Loucy (cell line): ENCODE results near the gene C1orf216.
"Not testable (repeated sequence)": the region's sequence is repeated elsewhere in the genome, so short reads cannot be mapped to it uniquely, and the experiment has no call there.

Experiments used
- H2AFZ ChIP-seq: fragments of 200-600 bp; sonication (generic); 2 replicates; pipeline ENCODE4 v1.6.0; 2016; ENCODE audit warnings: antibody characterized with exemption, mild to moderate bottlenecking, low read length, moderate library complexity
- H3F3A ChIP-seq: fragments of 200-600 bp; 2 replicates; pipeline ENCODE4 v1.6.0; 2016; ENCODE audit warnings: antibody characterized with exemption, low read depth, mild to moderate bottlenecking
- H3K27me3 ChIP-seq: fragments of 200-600 bp; sonication (generic); 2 replicates; pipeline ENCODE4 v1.6.1; 2014; ENCODE audit warnings: low read length, mild to moderate bottlenecking; ENCODE audit not compliant: insufficient read depth, poor library complexity, severe bottlenecking
- H3K36me3 ChIP-seq: fragments of 200-600 bp; sonication (generic); 2 replicates; pipeline ENCODE4 v1.6.1; 2016; ENCODE audit warnings: low read length; ENCODE audit not compliant: insufficient read depth
- H3K4me1 ChIP-seq: fragments of 200-600 bp; sonication (generic); 2 replicates; pipeline ENCODE4 v1.5.1; 2014; ENCODE audit warnings: low read length, mild to moderate bottlenecking; ENCODE audit not compliant: insufficient read depth, poor library complexity, severe bottlenecking
- H3K4me2 ChIP-seq: fragments of 200-600 bp; sonication (generic); 2 replicates; pipeline ENCODE4 v1.6.0; 2014; ENCODE audit warnings: antibody characterized with exemption, low read length, low read depth, mild to moderate bottlenecking; ENCODE audit not compliant: poor library complexity, severe bottlenecking
- H3K4me3 ChIP-seq: fragments of 200-600 bp; sonication (generic); 2 replicates; pipeline ENCODE4 v1.5.1; 2014; ENCODE audit warnings: low read length, mild to moderate bottlenecking, mixed read lengths; ENCODE audit not compliant: poor library complexity, severe bottlenecking
- H3K79me2 ChIP-seq: fragments of 200-600 bp; sonication (generic); 2 replicates; pipeline ENCODE4 v1.6.1; 2014; ENCODE audit warnings: low read length; ENCODE audit not compliant: insufficient read depth
- H3K9ac ChIP-seq: fragments of 200-600 bp; sonication (generic); 2 replicates; pipeline ENCODE4 v1.6.0; 2014; ENCODE audit warnings: mild to moderate bottlenecking, low read depth, low read length, moderate library complexity; ENCODE audit not compliant: poor library complexity, severe bottlenecking
- H3K9me2 ChIP-seq: fragments of 200-600 bp; sonication (generic); replicated peaks from 2 replicates; pipeline ENCODE4 v1.6.1; 2016; ENCODE audit warnings: low read depth, low read length, mixed read lengths
- H3K9me3 ChIP-seq: fragments of 200-600 bp; sonication (generic); 2 replicates; pipeline ENCODE4 v1.6.1; 2014; ENCODE audit warnings: mild to moderate bottlenecking, antibody characterized with exemption, low read length, low read depth; ENCODE audit not compliant: insufficient read depth
- H4K20me1 ChIP-seq: fragments of 200-600 bp; sonication (generic); 2 replicates; pipeline ENCODE4 v1.6.0; 2014; ENCODE audit warnings: antibody characterized with exemption, low read length, mild to moderate bottlenecking; ENCODE audit not compliant: insufficient read depth, poor library complexity, severe bottlenecking
- CTCF ChIP-seq: fragments of 200-600 bp; sonication (generic); conservative IDR thresholded peaks from 2 replicates; pipeline ENCODE4 v1.5.1; 2014; ENCODE audit warnings: mild to moderate bottlenecking, antibody characterized with exemption, low read length
- EZH2phosphoT487 ChIP-seq: fragments of 200-600 bp; IDR thresholded peaks from 2 replicates; pipeline ENCODE4 v1.6.1; 2018; ENCODE audit warnings: antibody characterized with exemption, mild to moderate bottlenecking, moderate library complexity, borderline replicate concordance

Gene C1orf216

GRCh38 chr1:35717911-35718476, 690 bp downstream of the C1orf216 start:
- Histone ChIP-seq H3K9me2 (no peaks in the 10 kb centered on the region), H2AFZ (peak overlapping the region; percentile 94), H3K4me3 (peak overlapping the region; percentile 69), H3K27me3 (no peaks in the 10 kb centered on the region), H3K9me3 (no peaks in the 10 kb centered on the region), H4K20me1 (no peaks in the 10 kb centered on the region), H3K4me2 (peak overlapping the region; percentile 75), H3K36me3 (no peaks in the 10 kb centered on the region), H3K9ac (peak overlapping the region; percentile 76), H3F3A (no peaks in the 10 kb centered on the region), H3K79me2 (0 out of 2 replicates have a peak, but pooled peaks cover 7% of the 10 kb centered on the region), H3K4me1 (peaks cover 21% of the 10 kb centered on the region)
- TF ChIP-seq EZH2phosphoT487 = no peak
- no peak for TF ChIP-seq CTCF

GRCh38 chr1:35715568-35716002, 3.1 kb downstream of the C1orf216 start:
- peak overlapping the region; percentile 49 for H3K4me2 ChIP-seq
- H3K4me3 ChIP-seq = peak overlapping the region; percentile 41
- no peaks in the 10 kb centered on the region for H3K27me3 ChIP-seq
- peak overlapping the region; percentile 31; the same call in 1 of the 2 replicates for H2AFZ ChIP-seq
- no peaks in the 10 kb centered on the region for H3F3A ChIP-seq
- no peaks in the 10 kb centered on the region for H3K9me3 ChIP-seq
- no peaks in the 10 kb centered on the region for H3K9me2 ChIP-seq
- no peaks in the 10 kb centered on the region for H4K20me1 ChIP-seq
- no peak overlapping the region for H3K9ac ChIP-seq
- TF ChIP-seq CTCF = peak; percentile 85
- no peak for TF ChIP-seq EZH2phosphoT487
- H3K36me3 ChIP-seq = no peaks in the 10 kb centered on the region
- peaks cover 21% of the 10 kb centered on the region for H3K4me1 ChIP-seq
- H3K79me2 ChIP-seq = 0 out of 2 replicates have a peak, but pooled peaks cover 7% of the 10 kb centered on the region

GRCh38 chr1:35714921-35715567, 3.6 kb downstream of the C1orf216 start:
- Histone ChIP-seq H3K79me2 (0 out of 2 replicates have a peak, but pooled peaks cover 7% of the 10 kb centered on the region), H3K36me3 (no peaks in the 10 kb centered on the region), H2AFZ (no peak overlapping the region), H3K27me3 (no peaks in the 10 kb centered on the region), H4K20me1 (no peaks in the 10 kb centered on the region), H3K9me3 (no peaks in the 10 kb centered on the region), H3K4me1 (peaks cover 21% of the 10 kb centered on the region), H3K9ac (no peak overlapping the region), H3F3A (no peaks in the 10 kb centered on the region), H3K9me2 (no peaks in the 10 kb centered on the region), H3K4me3 (peak overlapping the region; percentile 41), H3K4me2 (peak overlapping the region; percentile 49)
- TF ChIP-seq EZH2phosphoT487 = no peak
- TF ChIP-seq CTCF = no peak

- not testable (repeated sequence) for H3K27me3 ChIP-seq, H3K9me3 ChIP-seq, H3K9ac ChIP-seq, H3K79me2 ChIP-seq, H3K36me3 ChIP-seq, H4K20me1 ChIP-seq, H3K4me3 ChIP-seq, H3F3A ChIP-seq, H2AFZ ChIP-seq, H3K4me2 ChIP-seq, H3K9me2 ChIP-seq
- H3K4me1 ChIP-seq = peaks cover 16% of the 10 kb centered on the region
Observed at GRCh38 chr1:35711098-35711497, 7.6 kb downstream of the C1orf216 start.
